GM18511 (cell line): ENCODE results near the gene ARL2.

ENCODE experiments used
- ATAC-seq: cut with Tn5 transposase; IDR thresholded peaks from one replicate; pipeline ENCODE4 v1.9.1; 2021; ENCODE audit warnings: mild to moderate bottlenecking, moderate library complexity; ENCODE audit not compliant: unreplicated experiment

The ARL2 gene

GRCh38 chr11:65045061-65045460, 31.1 kb downstream of the ARL2 start:
- ATAC-seq: no peak

GRCh38 chr11:65045728-65046127, 31.8 kb downstream of the ARL2 start:
- no peak for ATAC-seq

- ATAC-seq: no peak
Observed at GRCh38 chr11:65047581-65048422, 33.8 kb downstream of the ARL2 start.

GRCh38 chr11:65051398-65051858, 37.5 kb downstream of the ARL2 start:
- ATAC-seq: no peak

- ATAC-seq: no peak
Observed at GRCh38 chr11:65053827-65054508, 40.0 kb downstream of the ARL2 start.

GRCh38 chr11:65055538-65055937, 41.6 kb downstream of the ARL2 start:
- no peak for ATAC-seq

- no peak for ATAC-seq
Observed at GRCh38 chr11:65056999-65057398, 43.0 kb downstream of the ARL2 start.

- ATAC-seq: no peak
Observed at GRCh38 chr11:65057526-65057925, 43.6 kb downstream of the ARL2 start.

- ATAC-seq: no peak
Observed at GRCh38 chr11:65058012-65058411, 44.1 kb downstream of the ARL2 start.

GRCh38 chr11:65058419-65059054, 44.6 kb downstream of the ARL2 start, which contains the start of gene NAALADL1:
Gene NAALADL1 (minus strand): TSS chr11:65058553. CDS start chr11:65058521, 32 bp downstream.
- ATAC-seq: no peak

GRCh38 chr11:65059523-65059922, 45.6 kb downstream of the ARL2 start:
- no peak for ATAC-seq

- ATAC-seq: no peak
Observed at GRCh38 chr11:65059959-65060824, 46.2 kb downstream of the ARL2 start.

- ATAC-seq: no peak
Observed at GRCh38 chr11:65060913-65061408, 47.0 kb downstream of the ARL2 start.

- no peak for ATAC-seq
Observed at GRCh38 chr11:65063532-65063931, 49.6 kb downstream of the ARL2 start.

GRCh38 chr11:65064847-65065240, 50.9 kb downstream of the ARL2 start:
- no peak for ATAC-seq

- no peak for ATAC-seq
Observed at GRCh38 chr11:65065851-65066250, 51.9 kb downstream of the ARL2 start.

- no peak for ATAC-seq
Observed at GRCh38 chr11:65066315-65066714, 52.4 kb downstream of the ARL2 start.

- ATAC-seq: no peak
Observed at GRCh38 chr11:65066805-65067291, 52.9 kb downstream of the ARL2 start.

GRCh38 chr11:65067446-65067845, 53.5 kb downstream of the ARL2 start:
- no peak for ATAC-seq

GRCh38 chr11:65069217-65069616, 55.3 kb downstream of the ARL2 start:
- no peak for ATAC-seq
